Inflammatory macrophage treated with lipopolysaccharide for 1 hour (primary cell): ENCODE results near the gene OR6B1.
"Not testable (repeated sequence)": the region's sequence is repeated elsewhere in the genome, so short reads cannot be mapped to it uniquely, and the experiment has no call there.

ENCODE experiments used
- DNase-seq, 2 donors: peaks; one replicate each; pipeline ENCODE4 v3.0.0-alpha.2; 2020 to 2022

OR6B1 gene

DNA sequence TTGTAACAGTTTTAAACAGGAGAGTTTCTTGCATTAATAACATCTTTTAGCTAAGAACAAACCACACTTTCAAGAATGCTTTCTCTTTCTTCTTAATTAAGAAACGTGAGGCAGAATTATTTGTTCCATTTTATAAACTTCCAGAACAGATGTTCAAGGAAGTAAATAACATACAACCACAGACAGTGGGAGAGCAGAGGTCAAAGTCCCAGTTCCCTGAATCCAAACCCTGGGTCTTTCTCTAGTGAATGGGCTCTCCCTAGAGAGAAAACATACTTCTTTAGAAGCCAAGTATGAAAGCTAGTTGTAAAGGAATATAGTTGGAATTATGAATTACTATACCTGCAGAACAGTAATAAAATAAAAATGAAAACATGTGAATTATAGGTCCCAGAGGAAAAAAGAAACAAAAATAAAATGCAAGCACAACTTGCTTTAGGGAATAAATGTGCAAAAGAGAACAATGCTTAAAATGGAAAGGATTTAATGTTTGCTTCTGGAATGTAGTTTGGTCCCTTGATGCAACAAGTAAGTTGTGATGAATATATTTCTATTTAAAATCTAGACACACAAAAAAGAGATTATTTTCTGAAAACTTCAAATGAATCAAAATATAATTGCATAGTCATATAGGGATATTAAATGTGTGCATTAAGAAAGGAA is 6.0 kb downstream of the OR6B1 start:
- DNase-seq = no peak

DNA sequence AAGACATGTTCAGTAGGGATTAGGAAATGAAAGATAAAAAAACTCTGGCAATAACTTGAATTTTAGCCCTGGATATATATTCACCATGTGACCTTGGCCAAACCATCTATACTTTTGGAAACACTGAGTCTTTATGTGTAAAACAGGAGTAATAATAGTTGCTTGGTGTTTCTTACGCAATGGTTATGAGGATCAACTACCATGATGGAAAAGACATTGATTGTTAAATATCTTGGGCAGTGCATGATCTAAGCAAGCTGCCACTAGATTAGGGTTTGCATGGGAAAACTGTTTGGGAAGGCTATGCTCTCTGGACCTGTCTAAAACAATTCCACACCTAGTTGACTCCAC is 6.5 kb downstream of the OR6B1 start:
- DNase-seq = no peak

DNA sequence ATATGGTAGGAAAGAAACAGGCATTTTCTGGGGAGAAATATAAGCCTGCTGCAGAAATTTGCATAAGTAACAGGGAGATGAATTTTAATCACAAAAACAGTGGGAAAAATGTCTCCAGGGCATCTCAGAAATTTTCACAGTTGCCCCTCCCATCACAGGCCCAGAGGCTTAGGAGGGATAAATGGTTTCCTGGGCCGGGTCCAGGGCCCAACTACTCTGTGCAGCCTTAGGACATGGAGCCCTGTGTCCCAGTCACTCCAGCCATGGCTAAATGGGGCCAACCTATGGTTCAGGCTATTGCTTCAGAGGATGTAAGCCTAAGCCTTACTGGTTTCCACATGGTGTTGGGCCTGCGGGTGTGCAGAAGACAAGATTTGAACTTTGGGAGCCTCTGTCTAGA is 9.2 kb downstream of the OR6B1 start:
- DNase-seq = no peak

DNA sequence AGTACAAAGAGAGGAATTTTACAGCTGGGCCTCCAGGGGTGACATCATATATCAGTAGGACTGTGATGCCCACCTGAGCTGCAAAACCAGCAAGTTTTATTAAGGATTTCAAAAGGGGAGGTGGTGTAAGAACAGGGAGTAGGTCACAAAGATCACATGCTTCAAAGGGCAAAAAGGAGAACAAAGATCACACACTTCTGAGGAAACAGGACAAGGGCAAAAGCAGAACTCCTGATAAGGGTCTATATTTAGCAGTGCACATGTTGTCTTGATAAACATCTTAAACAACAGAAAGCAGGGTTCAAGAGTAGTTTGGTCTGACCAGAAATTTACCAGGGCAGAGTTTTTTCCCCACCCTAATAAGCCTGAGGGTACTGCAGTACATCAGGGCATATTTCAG is 9.9 kb downstream of the OR6B1 start:
- DNase-seq = peak in 1 of 2 donors; percentile 15

DNA sequence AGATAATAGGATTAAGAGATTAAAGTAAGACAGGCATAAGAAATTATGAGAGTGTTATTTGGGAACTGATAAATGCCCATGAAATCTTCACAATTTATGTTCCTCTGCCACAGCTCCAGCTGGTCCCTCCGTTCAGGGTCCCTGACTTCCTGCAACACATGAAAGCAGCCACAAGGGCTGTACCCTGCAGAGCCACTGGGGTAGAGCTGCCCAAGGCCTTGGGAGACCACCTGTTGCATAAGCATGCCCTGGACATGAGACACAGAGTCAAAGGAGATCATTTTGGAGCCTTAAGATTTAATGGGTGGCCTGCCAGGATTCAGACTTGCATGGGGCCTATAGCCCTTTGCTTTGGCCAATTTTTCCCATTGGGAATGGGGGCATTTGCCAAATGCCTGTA is 10.7 kb downstream of the OR6B1 start:
- DNase-seq = not testable (repeated sequence)

DNA sequence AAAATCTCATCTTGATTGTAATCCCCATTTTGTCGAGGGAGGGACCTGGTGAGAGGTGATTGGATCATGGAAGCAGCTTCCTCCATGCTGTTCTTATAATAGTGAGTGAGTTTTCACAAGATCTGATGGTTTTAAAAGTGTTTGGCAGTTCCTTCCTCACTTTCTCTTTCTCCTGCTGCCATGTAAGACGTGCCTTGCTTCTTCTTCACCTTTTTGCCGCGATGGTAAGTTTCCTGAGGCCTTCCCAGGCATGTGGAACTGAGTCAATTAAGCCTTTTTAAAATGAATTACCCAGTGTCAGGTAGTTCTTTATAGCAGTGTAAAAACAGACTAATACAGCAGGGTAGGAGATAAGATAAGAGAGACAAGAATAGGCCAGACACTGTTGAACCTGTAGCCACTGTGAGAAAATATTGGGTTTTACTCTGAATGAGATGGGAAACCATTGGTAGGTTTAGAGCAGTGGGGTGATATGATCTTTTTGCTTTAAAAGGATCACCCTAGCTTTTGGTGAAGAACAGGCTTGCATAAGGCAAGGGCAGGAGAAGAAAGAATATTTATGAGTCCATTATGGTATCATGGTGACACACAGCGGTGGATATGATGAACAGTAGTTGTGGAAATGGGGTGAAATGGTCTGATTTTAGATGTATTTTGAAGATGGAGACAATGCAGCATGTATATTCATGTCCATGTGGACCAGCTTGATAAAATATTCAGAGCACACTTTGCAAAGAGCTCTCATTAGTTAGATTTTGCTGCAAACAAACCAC is 11.5 kb downstream of the OR6B1 start:
- DNase-seq = no peak

DNA sequence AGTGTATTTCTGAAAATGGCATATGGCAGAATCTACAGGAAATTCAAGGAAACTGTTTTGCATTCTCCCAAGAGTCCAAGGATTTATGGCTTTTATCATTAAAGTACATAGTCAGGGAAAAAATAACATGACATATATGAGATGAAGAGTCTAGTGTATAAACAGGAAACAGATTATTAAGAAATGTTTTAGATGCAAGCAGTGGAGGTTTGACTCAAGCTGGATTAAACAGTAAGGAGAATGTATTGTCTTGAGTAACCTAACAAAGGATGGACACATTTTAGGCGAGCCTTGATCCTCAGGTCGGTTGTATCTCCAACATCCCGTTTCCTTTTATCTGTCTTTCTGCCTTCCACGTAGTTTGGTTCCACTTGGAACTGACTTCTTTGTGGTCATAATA is 17.9 kb downstream of the OR6B1 start:
- no peak for DNase-seq

DNA sequence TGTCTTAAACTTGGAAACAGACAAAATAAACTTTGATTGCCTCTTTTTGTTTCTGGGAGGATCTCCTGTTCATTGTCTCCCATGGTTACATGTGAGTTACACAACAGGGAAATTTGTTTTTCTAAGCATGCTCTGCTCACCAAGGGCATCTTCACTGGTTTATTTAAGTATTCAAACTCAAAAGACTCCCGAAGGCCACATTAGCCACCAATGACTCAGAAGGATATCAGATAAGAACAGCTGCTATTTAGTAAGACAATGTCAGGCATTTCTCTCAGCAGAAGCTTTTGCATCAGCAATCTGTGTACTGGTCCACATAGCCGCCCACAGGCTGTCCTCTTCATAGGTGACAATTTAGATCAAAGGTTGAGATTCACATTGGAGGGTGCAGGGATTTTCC is 19.3 kb downstream of the OR6B1 start:
- no peak for DNase-seq

DNA sequence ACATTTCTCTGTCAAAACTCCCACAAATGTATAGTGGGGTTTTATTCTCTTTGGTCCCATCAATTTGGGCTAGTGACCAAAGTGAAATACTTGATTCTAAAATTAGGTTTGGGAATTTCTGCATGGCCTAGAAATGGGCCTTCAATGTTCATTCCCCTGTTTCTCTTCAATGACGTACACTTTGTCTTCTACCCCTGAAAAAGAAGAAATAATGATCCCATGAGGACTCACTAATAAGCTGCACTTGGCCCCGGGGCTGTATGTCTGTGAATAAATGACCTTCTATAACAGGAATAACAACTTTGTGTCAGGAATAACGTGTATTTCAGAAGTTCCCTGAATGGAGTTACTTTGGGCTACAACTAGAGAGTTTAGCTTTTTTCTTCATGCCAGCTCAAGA is 20.2 kb downstream of the OR6B1 start:
- DNase-seq = no peak

DNA sequence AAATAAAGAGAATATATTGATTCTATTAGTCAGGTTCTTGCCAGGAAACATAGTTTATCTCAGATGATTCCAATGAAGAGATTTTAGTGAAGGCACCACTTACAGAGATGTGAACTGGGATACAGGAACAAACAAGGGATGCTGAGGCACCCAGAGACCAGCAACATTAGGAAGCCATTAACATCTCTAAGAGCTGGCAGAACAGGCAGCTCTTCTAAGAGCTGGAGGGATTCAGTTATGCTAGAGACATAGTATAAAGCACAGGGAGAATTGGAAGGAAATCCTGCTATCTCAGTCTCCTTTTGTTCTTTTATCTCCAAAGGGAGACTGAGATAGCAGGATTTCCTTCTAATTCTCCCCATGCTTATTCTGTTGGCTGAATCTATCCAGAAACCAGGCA is 22.0 kb downstream of the OR6B1 start:
- no peak for DNase-seq

DNA sequence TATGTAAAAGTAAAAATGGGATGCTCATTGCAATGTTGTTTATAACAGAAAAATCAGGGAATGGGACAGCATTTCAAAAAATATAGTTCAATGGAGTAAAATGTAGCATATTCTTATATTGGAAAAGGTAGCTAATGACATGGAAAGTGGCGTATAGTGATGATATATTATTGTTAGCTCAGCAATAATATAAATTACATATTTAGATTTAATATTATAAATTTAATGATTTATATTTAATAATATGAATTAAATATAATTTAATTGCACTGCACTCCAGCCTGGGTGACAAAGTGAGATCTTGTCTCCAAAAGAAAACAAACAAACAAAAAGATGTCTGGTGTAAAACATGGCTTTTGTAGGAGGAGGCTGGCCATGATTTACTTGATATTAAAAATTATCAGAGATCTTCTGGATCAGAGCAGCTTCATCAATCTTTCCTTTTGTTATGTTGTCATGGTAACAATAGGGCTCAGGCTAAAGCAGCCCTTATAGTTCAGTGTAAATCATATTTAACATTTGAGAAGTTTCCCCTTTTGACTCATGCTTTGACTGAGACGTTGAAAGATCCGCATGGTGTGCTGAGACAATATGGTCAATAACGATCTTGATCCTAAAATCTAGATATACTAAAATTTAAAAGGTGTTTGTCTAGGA is 23.2 kb downstream of the OR6B1 start:
- no peak for DNase-seq

DNA sequence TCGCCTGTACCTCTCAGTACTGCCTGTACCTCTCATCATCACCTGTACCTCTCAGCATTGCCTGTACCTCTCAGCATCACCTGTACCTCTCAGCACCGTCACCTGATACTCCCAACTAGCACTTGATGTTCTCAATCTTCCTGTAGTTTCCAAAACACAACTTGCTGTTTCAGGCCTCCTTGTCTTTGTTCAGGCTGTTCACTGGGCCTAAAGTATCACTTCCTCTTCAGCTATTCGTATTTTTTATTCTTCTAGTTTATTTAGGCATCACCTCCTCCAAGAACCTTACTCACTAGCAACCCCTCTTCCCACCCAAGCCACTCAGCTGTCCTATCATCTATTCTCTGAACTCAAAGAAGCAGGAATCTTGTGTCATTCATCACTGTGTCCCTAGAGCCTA is 24.1 kb downstream of the OR6B1 start:
- DNase-seq = no peak

DNA sequence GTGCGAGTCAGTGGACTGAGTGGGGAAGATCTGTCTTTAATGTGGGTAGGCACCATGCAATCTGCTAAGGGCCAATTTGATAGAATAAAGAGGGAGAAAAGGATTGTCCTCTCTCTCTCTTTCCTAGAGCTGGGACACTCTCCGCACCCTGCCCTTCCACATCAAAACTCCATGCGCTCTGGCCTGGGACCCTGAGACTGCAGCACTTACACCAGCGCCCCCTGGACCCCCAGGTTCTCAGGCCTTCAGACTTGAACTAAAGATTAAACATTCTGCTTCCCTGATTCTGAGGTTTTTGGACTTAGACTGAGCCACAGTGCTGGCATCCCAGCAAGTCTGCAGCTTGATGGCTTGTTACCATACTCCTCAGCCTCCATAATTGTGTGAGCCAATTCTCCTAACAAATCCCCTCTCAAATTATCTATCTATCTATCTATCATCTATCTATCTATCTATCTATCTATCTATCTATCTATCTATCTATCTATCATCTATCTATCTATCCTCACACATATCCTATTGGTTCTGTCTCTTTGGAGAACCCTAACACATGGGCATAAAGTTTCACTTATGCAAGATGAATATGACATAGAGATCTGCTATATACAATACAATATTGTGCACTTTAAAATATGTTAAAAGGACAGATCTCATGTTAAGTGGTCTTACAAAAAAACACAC is 26.2 kb downstream of the OR6B1 start:
- no peak for DNase-seq

DNA sequence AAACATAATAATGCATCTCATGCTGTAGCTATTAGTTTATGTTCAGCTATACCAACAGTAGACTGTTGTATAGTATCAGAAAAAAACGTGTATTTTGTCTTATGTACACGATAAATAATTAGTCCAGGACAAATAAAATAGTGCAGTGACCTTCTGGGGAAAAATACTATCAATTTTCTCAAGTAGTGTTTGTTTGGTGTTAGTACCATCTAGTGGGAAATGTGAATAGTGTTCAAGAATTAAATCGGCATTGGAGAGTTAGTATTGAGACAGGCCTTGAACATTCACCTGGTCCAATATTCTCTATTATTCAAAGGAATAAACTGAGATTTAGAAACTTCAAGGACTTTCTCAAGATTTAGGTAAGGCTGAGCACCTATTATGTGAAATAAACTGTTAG is 26.9 kb downstream of the OR6B1 start:
- DNase-seq = no peak

DNA sequence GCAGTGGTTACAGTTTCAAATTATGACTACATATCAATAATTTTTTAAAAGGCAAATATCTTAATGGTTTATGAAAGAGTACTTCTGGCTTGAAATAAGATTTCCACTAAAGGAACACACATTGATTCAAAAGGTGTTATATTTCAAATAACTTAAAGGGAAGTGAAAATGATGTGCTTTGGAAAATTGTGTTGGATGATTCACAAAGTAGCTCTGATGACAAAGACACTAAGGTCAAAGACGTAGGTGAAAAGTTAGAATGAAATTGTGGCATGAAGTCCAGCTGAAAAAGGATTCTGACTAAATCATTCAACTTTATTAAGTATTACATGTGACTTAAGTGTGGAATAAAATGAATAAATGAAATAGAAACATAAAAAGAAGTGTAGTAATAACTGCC is 27.9 kb downstream of the OR6B1 start:
- DNase-seq = no peak

DNA sequence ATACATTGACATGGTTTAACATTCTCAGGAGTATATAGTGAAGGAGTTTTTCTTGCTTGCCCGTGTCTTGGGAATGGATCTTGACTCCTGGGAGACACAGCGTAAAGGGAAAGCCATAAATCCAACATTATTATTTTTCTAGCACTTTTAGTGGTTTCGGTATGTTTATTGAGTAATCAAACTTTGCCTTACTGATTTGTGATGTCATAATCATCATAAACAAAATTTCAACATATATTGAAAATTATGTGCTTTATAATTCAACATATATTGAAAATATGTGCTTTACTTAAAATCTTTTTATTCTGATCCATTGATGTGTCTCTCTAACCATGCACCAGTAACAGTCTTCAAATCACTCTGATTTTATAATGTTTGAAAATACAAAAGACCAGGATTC is 28.4 kb downstream of the OR6B1 start:
- DNase-seq = no peak

DNA sequence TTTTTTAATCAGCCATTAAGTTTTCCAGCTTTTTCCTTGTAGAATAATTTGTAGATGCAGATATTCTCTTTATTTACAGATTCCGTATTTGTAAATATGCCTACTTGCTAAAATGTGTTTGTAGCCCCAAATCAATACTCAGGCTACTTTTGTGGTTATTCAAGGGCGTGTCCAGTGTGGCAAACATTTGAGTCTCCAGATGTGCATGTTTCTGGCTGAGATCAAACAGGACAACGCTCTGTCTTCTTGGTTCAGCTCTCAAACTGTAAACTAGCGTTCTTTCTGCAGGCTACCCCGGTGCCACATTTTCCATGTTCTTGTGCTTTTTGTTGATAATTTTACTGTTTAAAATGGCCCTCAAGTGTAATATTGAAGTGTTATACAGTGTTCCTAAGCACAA is 32.4 kb downstream of the OR6B1 start:
- DNase-seq = no peak

DNA sequence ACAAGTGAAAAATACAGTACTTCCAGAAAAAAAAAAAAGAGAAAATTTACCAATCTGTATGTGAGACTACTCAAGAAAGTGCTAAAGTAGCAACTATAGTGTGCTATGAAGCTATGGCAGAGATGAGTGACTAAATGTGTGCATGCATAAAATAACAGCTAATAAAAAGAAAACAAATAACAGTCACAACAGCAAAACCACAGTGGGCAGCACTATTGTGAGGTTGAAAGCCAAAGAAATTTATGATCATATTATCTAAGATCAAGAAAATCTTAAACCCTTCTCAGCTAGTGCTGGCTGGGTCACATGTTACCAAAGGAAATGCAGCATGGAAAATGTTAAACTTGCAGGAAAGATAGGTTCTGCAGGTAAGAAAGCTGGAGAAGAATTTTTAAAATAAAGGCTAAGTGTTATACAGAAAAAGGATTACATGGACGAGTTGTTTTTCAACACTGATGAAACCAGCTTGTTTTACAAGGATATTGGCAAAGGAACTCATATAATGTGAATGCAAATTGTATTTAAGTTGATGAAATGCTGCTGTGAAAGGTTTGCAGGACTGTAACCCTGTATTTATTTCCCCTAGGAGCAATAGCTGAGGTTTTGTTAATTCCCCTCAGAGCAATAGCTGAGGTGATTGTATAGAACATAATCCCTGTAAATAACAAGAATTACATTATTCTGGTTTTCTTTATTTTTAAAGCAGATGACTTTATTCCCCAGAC is 33.0 kb downstream of the OR6B1 start:
- DNase-seq = no peak

DNA sequence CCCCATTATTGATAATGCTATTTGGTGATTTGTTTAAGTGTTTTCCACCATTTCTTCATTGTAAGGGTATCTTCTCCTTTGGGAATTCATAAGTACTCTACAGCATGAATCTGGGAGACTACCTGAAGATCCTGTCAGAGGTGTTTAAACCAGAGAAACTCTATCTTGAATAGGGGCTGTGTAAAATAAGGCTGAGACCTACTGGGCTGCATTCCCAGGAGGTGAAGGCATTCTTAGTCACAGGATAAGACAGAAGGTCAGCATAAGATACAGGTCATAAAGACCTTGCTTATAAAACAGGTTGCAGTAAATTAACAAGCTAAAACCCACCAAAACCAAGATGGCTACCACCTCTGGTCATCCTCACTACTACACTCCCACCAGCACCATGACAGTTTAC is 35.3 kb downstream of the OR6B1 start:
- no peak for DNase-seq

DNA sequence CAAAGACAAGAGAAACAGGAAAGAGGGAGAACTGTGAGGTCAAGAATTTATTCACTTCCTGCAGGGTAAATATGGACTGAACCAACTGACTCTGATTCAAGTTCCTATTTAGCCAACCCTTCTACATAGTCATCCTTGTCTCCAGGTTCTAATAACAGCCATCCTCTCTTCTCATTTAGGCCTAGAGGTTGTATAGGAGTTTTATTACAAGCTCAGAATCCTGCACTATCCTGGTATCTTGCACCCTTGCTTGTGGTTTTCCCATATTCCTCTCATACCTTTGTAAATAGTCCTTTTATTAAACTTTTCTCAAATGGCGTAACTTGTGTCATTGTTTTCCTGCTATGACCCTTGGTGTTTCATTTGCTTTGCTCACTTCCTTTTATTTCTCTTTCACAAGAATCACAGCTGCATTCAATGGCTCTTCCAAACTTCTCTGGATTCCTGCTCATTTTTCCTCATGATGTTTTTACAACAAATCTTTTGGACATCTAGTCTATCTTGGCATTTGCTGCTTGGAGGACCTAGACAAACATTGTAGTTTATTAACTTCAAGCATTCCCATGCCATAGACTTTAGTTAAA is 36.3 kb downstream of the OR6B1 start:
- DNase-seq = no peak

DNA sequence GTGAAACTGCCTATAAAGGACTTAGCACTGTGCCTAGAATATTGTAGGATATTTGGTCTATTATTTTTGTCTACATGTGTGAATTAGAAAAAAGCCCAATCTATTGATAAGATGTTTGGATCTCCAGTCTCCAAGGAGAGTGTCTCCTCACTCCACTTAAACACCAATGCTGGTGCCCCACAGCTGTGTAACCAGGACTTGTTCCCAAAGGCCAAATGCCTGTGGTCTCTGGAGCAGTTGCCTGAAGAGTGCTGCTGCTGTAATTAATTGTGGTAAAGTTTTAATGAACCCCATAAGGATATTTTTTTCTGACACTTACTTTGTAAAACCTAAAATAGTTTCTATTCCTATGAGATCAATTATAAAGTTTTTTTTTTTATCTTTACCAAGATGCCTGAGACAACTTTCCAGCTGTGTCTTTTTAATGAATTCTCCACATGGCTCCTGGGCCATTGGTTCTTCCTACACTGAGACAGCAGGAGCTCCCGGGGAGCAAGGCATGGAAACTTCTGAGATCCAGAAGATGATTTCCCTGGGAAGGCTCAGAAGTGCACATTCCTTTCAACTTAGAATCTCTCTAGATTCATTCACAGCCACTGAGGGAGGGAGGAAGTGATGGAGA is 37.4 kb downstream of the OR6B1 start:
- DNase-seq = no peak

DNA sequence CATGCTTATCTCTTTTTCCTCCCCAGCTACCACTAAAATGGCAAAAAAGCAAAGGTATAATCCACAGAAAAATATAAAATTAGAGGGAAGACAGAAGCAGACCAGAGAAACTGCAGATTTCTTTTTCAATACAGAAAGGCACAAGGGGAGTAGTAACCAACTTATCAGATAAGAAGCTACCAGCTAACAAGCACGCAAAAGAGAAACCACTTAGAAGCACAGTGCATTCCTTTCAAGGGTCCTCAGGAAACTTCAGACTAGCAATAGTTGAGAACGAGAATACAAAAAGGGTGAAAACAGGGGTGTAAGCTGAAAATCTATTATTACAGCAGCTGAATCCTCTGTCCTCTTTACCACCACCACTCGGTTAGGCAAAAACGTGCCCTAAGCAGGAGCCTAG is 38.8 kb downstream of the OR6B1 start:
- no peak for DNase-seq
